Osteoblast (primary cell): ENCODE data around the gene FAM193A. TPM values are rescaled to one million over a fixed set of nuclear protein-coding genes. Genes with fewer than 3 reads are reported as not detected.

Source experiments
- DNase-seq: peaks from one replicate; pipeline ENCODE4 v3.0.0; 2011; ENCODE audit warnings: low spot score, mixed read lengths; ENCODE audit not compliant: insufficient read length; ENCODE audit errors: missing footprints
- H2AFZ ChIP-seq: 2 replicates; pipeline ENCODE4 v1.6.0; 2011; ENCODE audit warnings: mild to moderate bottlenecking, low read length
- H3K27ac ChIP-seq: 2 replicates; pipeline ENCODE4 v1.5.1; 2011; ENCODE audit warnings: mild to moderate bottlenecking, low read depth, low read length, moderate library complexity
- H3K27me3 ChIP-seq: 2 replicates; pipeline ENCODE4 v1.6.0; 2012; ENCODE audit warnings: mild to moderate bottlenecking, control low read depth, inconsistent platforms, low read length, moderate library complexity; ENCODE audit not compliant: insufficient read depth
- H3K36me3 ChIP-seq: 2 replicates; pipeline ENCODE4 v1.5.1; 2011; ENCODE audit warnings: mild to moderate bottlenecking, low read length, control low read depth, moderate library complexity; ENCODE audit not compliant: insufficient read depth
- H3K4me1 ChIP-seq: 2 replicates; pipeline ENCODE4 v1.5.1; 2011; ENCODE audit warnings: mild to moderate bottlenecking, low read length, control low read depth, moderate library complexity; ENCODE audit not compliant: insufficient read depth
- H3K4me2 ChIP-seq: 2 replicates; pipeline ENCODE4 v1.6.0; 2011; ENCODE audit warnings: mild to moderate bottlenecking, low read length; ENCODE audit not compliant: insufficient read depth
- H3K4me3 ChIP-seq: fragments of 200-600 bp; sonication (generic); 3 replicates; pipeline ENCODE4 v1.5.1; 2012; ENCODE audit warnings: mild to moderate bottlenecking, low read length, inconsistent platforms; ENCODE audit not compliant: insufficient read depth
- H3K79me2 ChIP-seq: 2 replicates; pipeline ENCODE4 v1.6.0; 2012; ENCODE audit warnings: mild to moderate bottlenecking, low read length, control low read depth, inconsistent platforms; ENCODE audit not compliant: insufficient read depth
- H3K9me3 ChIP-seq: 2 replicates; pipeline ENCODE4 v1.5.1; 2011; ENCODE audit warnings: low read depth, low read length, control low read depth
- H4K20me1 ChIP-seq: 2 replicates; pipeline ENCODE4 v1.6.0; 2012; ENCODE audit warnings: mild to moderate bottlenecking, low read length, control low read depth; ENCODE audit not compliant: insufficient read depth
- total RNA-seq: library from RNA; depleted of rRNA; stranded (reverse); fragments of >200 nt; gene quantifications from 2 replicates; pipeline ENCODE4 v1.2.3, GENCODE V29; 2012
- TF ChIP-seq, protein P1 (sequence below): IDR thresholded peaks from 2 replicates; pipeline ENCODE4 v1.5.1; 2011; ENCODE audit warnings: mild to moderate bottlenecking, low read depth, low read length, moderate library complexity; ENCODE audit errors: extremely low read depth

Gene FAM193A
- total RNA-seq, 1 donor, result 23.2 TPM

DNA sequence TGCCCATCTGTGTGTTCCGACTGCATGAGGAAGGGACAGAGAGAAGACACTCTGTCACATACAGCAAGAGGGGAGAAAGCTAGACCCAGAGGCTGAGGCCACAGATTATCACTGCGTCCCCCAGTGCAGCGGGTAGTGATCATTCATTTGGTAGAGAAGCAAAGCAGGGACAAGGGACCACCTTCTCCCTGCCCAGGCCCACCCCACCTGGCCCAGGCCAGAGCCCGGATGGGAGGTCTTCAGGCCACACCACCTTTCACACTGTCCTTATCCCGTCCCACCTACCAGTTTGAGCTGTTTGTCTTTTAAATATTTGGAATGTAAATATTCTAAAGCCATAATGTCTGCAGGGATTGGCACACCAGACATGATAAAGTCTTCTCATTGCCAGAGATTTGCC, 209.1 kb downstream of the FAM193A start:
- Histone ChIP-seq H3K4me1 (peaks cover 20% of the 10 kb centered on the region), H3K36me3 (peaks cover 46% of the 10 kb centered on the region), H4K20me1 (peaks cover 18% of the 10 kb centered on the region), H3K4me3 (no peak overlapping the region), H3K79me2 (peaks cover 20% of the 10 kb centered on the region), H2AFZ (no peak overlapping the region), H3K27ac (peak overlapping the region; percentile 38), H3K27me3 (no peaks in the 10 kb centered on the region), H3K4me2 (no peak overlapping the region), H3K9me3 (no peaks in the 10 kb centered on the region)
- peak; percentile 42 for DNase-seq
- TF ChIP-seq, protein P1, sequence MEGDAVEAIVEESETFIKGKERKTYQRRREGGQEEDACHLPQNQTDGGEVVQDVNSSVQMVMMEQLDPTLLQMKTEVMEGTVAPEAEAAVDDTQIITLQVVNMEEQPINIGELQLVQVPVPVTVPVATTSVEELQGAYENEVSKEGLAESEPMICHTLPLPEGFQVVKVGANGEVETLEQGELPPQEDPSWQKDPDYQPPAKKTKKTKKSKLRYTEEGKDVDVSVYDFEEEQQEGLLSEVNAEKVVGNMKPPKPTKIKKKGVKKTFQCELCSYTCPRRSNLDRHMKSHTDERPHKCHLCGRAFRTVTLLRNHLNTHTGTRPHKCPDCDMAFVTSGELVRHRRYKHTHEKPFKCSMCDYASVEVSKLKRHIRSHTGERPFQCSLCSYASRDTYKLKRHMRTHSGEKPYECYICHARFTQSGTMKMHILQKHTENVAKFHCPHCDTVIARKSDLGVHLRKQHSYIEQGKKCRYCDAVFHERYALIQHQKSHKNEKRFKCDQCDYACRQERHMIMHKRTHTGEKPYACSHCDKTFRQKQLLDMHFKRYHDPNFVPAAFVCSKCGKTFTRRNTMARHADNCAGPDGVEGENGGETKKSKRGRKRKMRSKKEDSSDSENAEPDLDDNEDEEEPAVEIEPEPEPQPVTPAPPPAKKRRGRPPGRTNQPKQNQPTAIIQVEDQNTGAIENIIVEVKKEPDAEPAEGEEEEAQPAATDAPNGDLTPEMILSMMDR, result no peak

DNA sequence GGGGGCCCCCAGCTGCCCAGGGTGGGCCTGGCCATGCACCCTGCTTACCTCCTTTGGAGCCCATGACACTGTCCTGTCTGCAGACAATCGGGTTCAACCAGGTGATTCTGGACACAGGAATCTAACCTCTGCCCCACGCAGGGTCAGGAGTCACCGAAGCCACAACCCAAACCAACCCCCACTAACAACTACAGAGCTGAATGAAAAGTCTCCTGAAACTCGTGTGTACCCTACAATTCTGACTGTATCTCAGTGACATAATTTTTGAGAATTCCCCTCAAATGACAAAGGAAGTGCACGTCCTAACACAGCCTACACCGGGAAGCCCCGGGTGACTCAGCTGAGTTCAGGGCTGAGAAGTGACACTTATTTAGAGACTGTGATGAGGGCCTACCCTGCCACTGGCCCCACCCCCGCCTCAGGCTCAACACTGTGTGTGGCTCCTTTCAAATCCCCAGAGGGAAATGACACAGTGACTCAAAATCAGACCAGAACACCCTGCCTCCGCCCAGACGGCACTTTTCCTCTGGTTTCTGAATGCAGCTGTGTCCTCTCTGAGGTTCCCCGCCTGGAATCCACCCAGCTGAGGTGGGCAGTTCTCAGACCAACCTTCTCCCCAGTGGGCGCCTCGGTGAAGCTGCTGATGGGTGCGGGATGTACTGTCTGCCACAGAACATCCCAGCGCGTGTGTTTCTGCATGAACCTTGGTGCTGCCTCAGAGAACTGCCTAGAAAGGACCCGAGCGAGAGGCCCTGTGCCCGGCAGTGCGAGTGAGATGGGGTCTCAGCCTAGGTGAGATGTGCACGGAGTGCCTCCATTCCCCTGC, 209.7 kb downstream of the FAM193A start:
- TF ChIP-seq, protein P1, result no peak
- Histone ChIP-seq H3K79me2 (peaks cover 26% of the 10 kb centered on the region), H3K9me3 (no peaks in the 10 kb centered on the region), H2AFZ (no peak overlapping the region), H3K4me2 (peak overlapping the region; percentile 2), H3K27ac (peak overlapping the region; percentile 38), H3K27me3 (no peaks in the 10 kb centered on the region), H3K4me1 (peaks cover 20% of the 10 kb centered on the region), H3K4me3 (no peak overlapping the region), H3K36me3 (peaks cover 46% of the 10 kb centered on the region), H4K20me1 (peaks cover 25% of the 10 kb centered on the region)
- DNase-seq, result peak; percentile 86

GRCh38 chr4:2746891-2747695, 210.6 kb downstream of the FAM193A start:
- H3K4me2 ChIP-seq, result no peak overlapping the region
- DNase-seq, result peak; percentile 48
- no peaks in the 10 kb centered on the region for H3K27me3 ChIP-seq
- TF ChIP-seq, protein P1, result no peak
- H3K4me3 ChIP-seq, result no peak overlapping the region
- no peaks in the 10 kb centered on the region for H3K9me3 ChIP-seq
- peaks cover 15% of the 10 kb centered on the region for H3K4me1 ChIP-seq
- peak overlapping the region; percentile 38 for H3K27ac ChIP-seq
- H3K36me3 ChIP-seq, result peaks cover 43% of the 10 kb centered on the region
- no peak overlapping the region for H2AFZ ChIP-seq
- peaks cover 28% of the 10 kb centered on the region for H4K20me1 ChIP-seq
- peaks cover 33% of the 10 kb centered on the region for H3K79me2 ChIP-seq
